Neural crest cell (in vitro differentiated cells): ENCODE results near the gene TNNI3K. TPM values are rescaled to one million over a fixed set of nuclear protein-coding genes. Genes with fewer than 3 reads are reported as not detected.

Experiments used
- DNase-seq: peaks from one replicate; pipeline ENCODE4 v3.0.0; 2021; ENCODE audit warnings: low read depth, mixed read lengths, low spot score
- H3K27ac Mint-ChIP-seq: one replicate; pipeline ENCODE4 v1.8.0; 2021; ENCODE audit warnings: mild to moderate bottlenecking, mixed read lengths; ENCODE audit not compliant: unreplicated experiment
- H3K27me3 Mint-ChIP-seq: 2 replicates; pipeline ENCODE4 v1.8.0; 2021; ENCODE audit warnings: low read depth, mild to moderate bottlenecking, mixed read lengths
- H3K36me3 Mint-ChIP-seq: 2 replicates; pipeline ENCODE4 v1.8.0; 2021; ENCODE audit warnings: low read depth, mild to moderate bottlenecking, mixed read lengths
- H3K4me1 Mint-ChIP-seq: 2 replicates; pipeline ENCODE4 v1.8.0; 2021; ENCODE audit warnings: mixed read lengths
- H3K4me3 Mint-ChIP-seq: one replicate; pipeline ENCODE4 v1.8.0; 2021; ENCODE audit warnings: mild to moderate bottlenecking, mixed read lengths
- H3K9me3 Mint-ChIP-seq: 2 replicates; pipeline ENCODE4 v1.8.0; 2021; ENCODE audit warnings: mixed read lengths
- total RNA-seq: library from RNA; stranded (reverse); gene quantifications from 2 replicates; pipeline ENCODE4 v1.2.1, GENCODE V29; 2021
- TF ChIP-seq, protein P1 (sequence below): fragments of 200-600 bp; sonication (generic); conservative IDR thresholded peaks from 2 replicates; pipeline ENCODE4 v1.5.0; 2021; ENCODE audit warnings: antibody characterized with exemption, mild to moderate bottlenecking

Gene TNNI3K
- total RNA-seq, 1 donor from 2014 or later = 1.4 TPM

DNA sequence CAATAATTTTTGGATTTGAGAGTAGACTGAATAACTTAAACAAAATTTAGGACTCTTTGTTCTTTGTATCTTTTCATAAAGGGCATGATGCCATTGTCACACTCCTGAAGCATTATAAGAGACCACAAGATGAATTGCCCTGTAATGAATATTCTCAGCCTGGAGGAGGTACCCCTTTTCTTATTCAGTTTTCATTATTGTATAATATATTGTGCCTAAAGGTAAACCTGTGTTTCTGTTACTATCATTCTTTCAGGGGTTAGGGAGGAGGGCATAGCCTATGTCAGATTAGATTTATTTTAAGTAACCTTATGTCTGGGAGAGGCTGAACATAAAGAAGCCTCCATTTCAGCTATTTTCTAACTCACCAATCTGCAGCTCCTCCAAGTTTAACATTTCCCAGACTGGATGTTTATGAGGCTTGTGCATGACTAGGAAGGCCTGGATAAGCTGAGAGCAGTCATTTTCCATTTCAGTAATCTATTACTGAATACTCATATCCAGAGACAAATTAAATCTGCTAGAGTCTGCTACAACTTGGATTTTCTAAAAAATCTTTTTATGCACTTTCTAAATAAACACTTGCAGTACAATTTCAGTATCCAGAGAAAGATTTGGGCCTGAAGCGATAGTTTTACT is 132.1 kb downstream of the TNNI3K start:
- Mint-ChIP-seq H3K27ac (no peak overlapping the region), H3K36me3 (no peaks in the 10 kb centered on the region), H3K4me3 (no peak overlapping the region), H3K4me1 (no peaks in the 10 kb centered on the region), H3K27me3 (no peaks in the 10 kb centered on the region), H3K9me3 (no peaks in the 10 kb centered on the region)
- no peak for DNase-seq
- TF ChIP-seq, protein P1, sequence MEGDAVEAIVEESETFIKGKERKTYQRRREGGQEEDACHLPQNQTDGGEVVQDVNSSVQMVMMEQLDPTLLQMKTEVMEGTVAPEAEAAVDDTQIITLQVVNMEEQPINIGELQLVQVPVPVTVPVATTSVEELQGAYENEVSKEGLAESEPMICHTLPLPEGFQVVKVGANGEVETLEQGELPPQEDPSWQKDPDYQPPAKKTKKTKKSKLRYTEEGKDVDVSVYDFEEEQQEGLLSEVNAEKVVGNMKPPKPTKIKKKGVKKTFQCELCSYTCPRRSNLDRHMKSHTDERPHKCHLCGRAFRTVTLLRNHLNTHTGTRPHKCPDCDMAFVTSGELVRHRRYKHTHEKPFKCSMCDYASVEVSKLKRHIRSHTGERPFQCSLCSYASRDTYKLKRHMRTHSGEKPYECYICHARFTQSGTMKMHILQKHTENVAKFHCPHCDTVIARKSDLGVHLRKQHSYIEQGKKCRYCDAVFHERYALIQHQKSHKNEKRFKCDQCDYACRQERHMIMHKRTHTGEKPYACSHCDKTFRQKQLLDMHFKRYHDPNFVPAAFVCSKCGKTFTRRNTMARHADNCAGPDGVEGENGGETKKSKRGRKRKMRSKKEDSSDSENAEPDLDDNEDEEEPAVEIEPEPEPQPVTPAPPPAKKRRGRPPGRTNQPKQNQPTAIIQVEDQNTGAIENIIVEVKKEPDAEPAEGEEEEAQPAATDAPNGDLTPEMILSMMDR = no peak

DNA sequence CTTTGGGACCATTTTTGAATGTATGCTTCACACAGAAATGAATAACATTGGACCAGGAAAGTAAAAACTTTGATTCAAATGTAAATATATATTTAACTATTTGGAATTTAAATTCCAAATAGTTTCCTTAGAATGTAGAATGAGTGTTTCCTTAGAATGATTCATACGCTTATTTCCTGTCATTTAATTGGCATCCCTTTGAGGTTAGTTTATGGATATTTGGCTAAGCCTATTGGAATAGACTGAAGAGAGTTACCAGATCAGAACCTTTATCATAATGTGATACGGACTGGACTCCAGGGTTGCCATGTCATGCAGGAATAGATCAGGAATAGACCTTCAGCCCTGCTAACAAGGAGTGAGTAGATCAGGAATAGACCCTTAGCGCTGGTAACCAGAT is 133.1 kb downstream of the TNNI3K start:
- TF ChIP-seq, protein P1 = no peak
- Mint-ChIP-seq H3K27me3 (no peaks in the 10 kb centered on the region), H3K4me3 (no peak overlapping the region), H3K9me3 (no peaks in the 10 kb centered on the region), H3K4me1 (no peaks in the 10 kb centered on the region), H3K36me3 (no peaks in the 10 kb centered on the region), H3K27ac (no peak overlapping the region)
- no peak for DNase-seq

DNA sequence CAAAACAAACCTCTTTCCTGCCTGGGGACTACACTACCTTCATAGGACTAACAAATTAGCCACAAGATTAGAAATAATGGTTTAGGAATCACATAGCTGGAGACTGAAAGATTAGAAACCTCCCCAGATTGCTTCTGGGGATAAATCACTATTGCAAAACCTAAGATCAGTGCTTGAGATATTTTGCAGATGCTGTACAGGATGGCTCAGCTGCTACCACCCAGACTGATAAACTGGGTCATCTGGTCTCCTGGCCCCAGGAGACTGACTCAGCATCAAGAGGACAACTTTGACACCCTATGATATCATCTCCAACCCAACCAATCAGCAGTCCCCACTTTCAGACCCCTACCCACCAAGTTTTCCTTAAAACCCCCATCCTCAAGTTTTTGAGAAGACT is 140.2 kb downstream of the TNNI3K start:
- H3K36me3 Mint-ChIP-seq = no peaks in the 10 kb centered on the region
- TF ChIP-seq, protein P1 = no peak
- no peak overlapping the region for H3K27ac Mint-ChIP-seq
- H3K4me1 Mint-ChIP-seq = peaks cover 6% of the 10 kb centered on the region
- H3K27me3 Mint-ChIP-seq = no peaks in the 10 kb centered on the region
- no peak overlapping the region for H3K4me3 Mint-ChIP-seq
- no peaks in the 10 kb centered on the region for H3K9me3 Mint-ChIP-seq
- DNase-seq = no peak

DNA sequence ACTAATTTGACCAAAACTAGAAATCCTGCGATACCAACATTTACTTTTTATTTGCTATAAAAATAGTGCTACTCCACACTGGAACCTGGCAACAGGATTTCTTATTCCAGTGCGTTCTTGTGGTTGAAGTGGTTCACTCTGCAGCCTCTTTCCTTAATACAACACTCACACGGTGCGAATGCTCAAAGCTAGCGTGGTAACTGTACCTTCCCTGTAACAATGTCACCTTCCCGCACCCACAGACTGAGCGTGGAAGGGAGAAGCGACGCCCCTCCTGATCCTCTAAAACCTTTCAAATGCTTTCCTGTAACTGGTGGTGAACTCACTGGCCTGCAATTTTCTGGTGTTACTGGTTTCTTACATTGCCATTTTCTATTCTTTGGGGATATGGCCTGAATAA is 145.1 kb downstream of the TNNI3K start:
- Mint-ChIP-seq H3K4me3 (no peak overlapping the region), H3K4me1 (peaks cover 44% of the 10 kb centered on the region), H3K27me3 (no peaks in the 10 kb centered on the region), H3K27ac (no peak overlapping the region), H3K36me3 (no peaks in the 10 kb centered on the region), H3K9me3 (no peaks in the 10 kb centered on the region)
- DNase-seq = no peak
- TF ChIP-seq, protein P1 = no peak

DNA sequence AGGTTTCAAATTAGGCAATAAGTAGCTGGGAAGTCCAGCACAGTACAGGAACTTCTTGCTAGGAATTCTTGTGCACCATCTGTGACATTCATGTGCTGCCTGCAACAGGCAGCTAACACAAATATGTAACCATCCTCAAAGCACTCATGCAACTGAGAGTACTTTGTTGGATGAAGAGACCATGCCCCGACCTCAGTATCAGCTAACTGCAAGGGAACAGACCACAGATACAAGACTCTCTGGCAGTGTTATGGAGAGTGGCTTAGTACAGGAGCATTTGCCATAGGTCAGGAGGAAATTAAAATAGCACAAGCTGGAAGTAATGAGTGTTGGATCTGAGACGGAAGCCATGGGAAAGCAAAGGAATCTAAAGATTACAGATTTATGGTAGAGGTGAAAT is 153.7 kb downstream of the TNNI3K start:
- Mint-ChIP-seq H3K27ac (no peak overlapping the region), H3K9me3 (peaks cover 2% of the 10 kb centered on the region), H3K4me3 (no peak overlapping the region), H3K4me1 (peaks cover 31% of the 10 kb centered on the region), H3K27me3 (no peaks in the 10 kb centered on the region), H3K36me3 (no peaks in the 10 kb centered on the region)
- TF ChIP-seq, protein P1 = no peak
- DNase-seq = no peak
